Neural crest cell (in vitro differentiated cells): ENCODE data around the gene SLC9A9. TPM values are rescaled to one million over a fixed set of nuclear protein-coding genes. Genes with fewer than 3 reads are reported as not detected.

Experiments used
- DNase-seq: peaks from one replicate; pipeline ENCODE4 v3.0.0; 2021; ENCODE audit warnings: low read depth, mixed read lengths, low spot score
- H3K27ac Mint-ChIP-seq: one replicate; pipeline ENCODE4 v1.8.0; 2021; ENCODE audit warnings: mild to moderate bottlenecking, mixed read lengths; ENCODE audit not compliant: unreplicated experiment
- H3K27me3 Mint-ChIP-seq: 2 replicates; pipeline ENCODE4 v1.8.0; 2021; ENCODE audit warnings: low read depth, mild to moderate bottlenecking, mixed read lengths
- H3K36me3 Mint-ChIP-seq: 2 replicates; pipeline ENCODE4 v1.8.0; 2021; ENCODE audit warnings: low read depth, mild to moderate bottlenecking, mixed read lengths
- H3K4me1 Mint-ChIP-seq: 2 replicates; pipeline ENCODE4 v1.8.0; 2021; ENCODE audit warnings: mixed read lengths
- H3K4me3 Mint-ChIP-seq: one replicate; pipeline ENCODE4 v1.8.0; 2021; ENCODE audit warnings: mild to moderate bottlenecking, mixed read lengths
- H3K9me3 Mint-ChIP-seq: 2 replicates; pipeline ENCODE4 v1.8.0; 2021; ENCODE audit warnings: mixed read lengths
- total RNA-seq: library from RNA; stranded (reverse); gene quantifications from 2 replicates; pipeline ENCODE4 v1.2.1, GENCODE V29; 2021
- TF ChIP-seq, protein P1 (sequence below): fragments of 200-600 bp; sonication (generic); conservative IDR thresholded peaks from 2 replicates; pipeline ENCODE4 v1.5.0; 2021; ENCODE audit warnings: antibody characterized with exemption, mild to moderate bottlenecking

SLC9A9 gene
- total RNA-seq, 1 donor from 2014 or later: 0.56 TPM

DNA sequence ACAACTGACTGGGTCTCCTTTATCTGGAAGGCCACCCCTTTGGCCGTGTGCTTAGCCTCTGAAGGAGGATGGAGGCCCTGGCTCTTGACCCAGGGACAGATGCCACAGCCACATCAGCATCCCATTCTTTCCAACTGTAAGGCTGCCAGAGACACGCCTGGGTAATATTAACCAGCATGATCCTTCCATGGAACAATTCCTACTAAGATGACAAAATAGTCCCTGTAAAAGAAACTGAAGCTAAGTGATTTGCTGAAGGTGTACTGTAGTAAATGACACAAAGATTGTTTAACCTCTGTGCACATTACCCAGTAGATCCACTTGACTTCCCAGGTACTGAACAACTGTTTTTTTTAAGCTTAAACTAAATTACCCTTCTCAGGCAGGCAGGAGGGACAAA lies 352.7 kb downstream of the SLC9A9 start:
- Mint-ChIP-seq H3K27ac (no peak overlapping the region), H3K27me3 (no peaks in the 10 kb centered on the region), H3K4me3 (no peak overlapping the region), H3K9me3 (no peaks in the 10 kb centered on the region), H3K36me3 (no peaks in the 10 kb centered on the region), H3K4me1 (no peaks in the 10 kb centered on the region)
- no peak for DNase-seq
- TF ChIP-seq, protein P1, sequence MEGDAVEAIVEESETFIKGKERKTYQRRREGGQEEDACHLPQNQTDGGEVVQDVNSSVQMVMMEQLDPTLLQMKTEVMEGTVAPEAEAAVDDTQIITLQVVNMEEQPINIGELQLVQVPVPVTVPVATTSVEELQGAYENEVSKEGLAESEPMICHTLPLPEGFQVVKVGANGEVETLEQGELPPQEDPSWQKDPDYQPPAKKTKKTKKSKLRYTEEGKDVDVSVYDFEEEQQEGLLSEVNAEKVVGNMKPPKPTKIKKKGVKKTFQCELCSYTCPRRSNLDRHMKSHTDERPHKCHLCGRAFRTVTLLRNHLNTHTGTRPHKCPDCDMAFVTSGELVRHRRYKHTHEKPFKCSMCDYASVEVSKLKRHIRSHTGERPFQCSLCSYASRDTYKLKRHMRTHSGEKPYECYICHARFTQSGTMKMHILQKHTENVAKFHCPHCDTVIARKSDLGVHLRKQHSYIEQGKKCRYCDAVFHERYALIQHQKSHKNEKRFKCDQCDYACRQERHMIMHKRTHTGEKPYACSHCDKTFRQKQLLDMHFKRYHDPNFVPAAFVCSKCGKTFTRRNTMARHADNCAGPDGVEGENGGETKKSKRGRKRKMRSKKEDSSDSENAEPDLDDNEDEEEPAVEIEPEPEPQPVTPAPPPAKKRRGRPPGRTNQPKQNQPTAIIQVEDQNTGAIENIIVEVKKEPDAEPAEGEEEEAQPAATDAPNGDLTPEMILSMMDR: no peak

DNA sequence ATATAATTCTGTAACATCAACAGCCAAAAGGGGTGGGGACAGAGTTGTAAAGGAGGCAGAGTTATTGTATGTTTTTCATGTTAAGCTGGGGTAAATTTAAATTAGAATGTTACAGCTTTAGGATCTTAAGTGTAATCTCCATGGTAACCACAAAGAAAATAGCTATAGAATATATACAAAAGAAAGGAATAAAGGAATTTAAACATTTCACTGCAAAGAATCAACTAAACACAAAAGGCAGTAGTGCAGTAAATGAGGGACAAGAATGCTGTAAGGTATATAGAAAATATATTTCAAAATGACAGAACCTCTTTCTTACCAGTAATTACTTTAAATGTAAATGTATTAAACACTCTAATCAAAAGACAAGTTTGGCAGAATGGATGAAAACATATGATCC lies 361.7 kb downstream of the SLC9A9 start:
- H3K4me1 Mint-ChIP-seq: peaks cover 11% of the 10 kb centered on the region
- no peaks in the 10 kb centered on the region for H3K9me3 Mint-ChIP-seq
- no peak overlapping the region for H3K4me3 Mint-ChIP-seq
- H3K27ac Mint-ChIP-seq: no peak overlapping the region
- no peak for DNase-seq
- H3K36me3 Mint-ChIP-seq: no peaks in the 10 kb centered on the region
- H3K27me3 Mint-ChIP-seq: no peaks in the 10 kb centered on the region
- TF ChIP-seq, protein P1: no peak

DNA sequence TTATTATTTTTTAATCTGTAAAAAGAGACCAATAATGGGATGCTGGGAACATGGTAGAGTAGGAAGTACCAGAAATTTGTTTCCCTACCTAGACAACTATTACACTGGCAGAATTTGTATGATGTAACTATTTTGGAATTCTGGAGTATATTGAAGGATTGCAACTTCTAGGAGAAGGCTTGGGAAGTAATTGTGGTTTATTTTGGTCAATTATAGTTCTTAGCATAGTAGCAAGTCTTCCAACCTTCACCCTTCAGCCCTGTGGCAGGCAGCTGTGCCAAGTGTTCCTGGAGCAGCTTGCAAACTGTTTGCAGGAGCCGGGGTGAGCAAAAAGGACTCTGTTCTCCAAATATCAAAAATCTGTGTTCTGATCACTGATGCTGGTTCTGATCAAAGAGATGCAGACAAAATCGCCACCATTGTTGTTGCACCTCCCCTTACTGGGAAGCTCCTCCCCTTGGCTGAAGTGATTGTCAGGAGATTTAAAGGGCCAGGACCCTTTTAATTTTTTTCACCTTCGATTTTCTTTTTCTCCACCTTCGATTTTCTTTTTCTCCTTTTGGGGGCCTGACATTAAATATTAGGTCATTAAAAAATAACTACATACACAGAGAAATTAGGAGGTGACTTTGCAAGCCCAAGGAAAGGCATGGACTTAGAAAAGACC lies 363.3 kb downstream of the SLC9A9 start:
- Mint-ChIP-seq H3K27ac (no peak overlapping the region), H3K4me1 (peaks cover 11% of the 10 kb centered on the region), H3K36me3 (no peaks in the 10 kb centered on the region), H3K9me3 (no peaks in the 10 kb centered on the region), H3K4me3 (no peak overlapping the region), H3K27me3 (no peaks in the 10 kb centered on the region)
- TF ChIP-seq, protein P1: no peak
- no peak for DNase-seq

DNA sequence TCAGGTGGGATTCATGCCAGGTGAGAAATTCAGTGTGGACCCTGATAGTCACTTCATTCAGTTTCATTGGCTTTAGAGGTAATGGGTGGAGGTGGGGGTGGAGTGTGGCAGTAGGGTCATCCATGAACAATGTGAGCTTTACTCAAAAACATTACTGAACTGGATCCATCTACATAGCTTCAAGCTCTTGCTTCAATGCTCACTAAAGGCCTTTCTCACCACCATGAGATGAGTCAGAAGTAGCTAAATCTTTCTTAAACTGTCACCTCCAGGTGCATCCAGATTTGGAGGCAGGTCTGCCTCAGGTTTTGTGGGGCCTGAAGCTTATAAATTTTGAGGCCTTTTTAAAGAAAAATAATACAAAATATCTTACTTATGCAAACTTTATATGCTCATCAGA lies 365.1 kb downstream of the SLC9A9 start:
- Mint-ChIP-seq H3K4me3 (no peak overlapping the region), H3K27ac (no peak overlapping the region), H3K4me1 (peaks cover 11% of the 10 kb centered on the region), H3K36me3 (no peaks in the 10 kb centered on the region), H3K27me3 (no peaks in the 10 kb centered on the region), H3K9me3 (no peaks in the 10 kb centered on the region)
- TF ChIP-seq, protein P1: no peak
- no peak for DNase-seq

DNA sequence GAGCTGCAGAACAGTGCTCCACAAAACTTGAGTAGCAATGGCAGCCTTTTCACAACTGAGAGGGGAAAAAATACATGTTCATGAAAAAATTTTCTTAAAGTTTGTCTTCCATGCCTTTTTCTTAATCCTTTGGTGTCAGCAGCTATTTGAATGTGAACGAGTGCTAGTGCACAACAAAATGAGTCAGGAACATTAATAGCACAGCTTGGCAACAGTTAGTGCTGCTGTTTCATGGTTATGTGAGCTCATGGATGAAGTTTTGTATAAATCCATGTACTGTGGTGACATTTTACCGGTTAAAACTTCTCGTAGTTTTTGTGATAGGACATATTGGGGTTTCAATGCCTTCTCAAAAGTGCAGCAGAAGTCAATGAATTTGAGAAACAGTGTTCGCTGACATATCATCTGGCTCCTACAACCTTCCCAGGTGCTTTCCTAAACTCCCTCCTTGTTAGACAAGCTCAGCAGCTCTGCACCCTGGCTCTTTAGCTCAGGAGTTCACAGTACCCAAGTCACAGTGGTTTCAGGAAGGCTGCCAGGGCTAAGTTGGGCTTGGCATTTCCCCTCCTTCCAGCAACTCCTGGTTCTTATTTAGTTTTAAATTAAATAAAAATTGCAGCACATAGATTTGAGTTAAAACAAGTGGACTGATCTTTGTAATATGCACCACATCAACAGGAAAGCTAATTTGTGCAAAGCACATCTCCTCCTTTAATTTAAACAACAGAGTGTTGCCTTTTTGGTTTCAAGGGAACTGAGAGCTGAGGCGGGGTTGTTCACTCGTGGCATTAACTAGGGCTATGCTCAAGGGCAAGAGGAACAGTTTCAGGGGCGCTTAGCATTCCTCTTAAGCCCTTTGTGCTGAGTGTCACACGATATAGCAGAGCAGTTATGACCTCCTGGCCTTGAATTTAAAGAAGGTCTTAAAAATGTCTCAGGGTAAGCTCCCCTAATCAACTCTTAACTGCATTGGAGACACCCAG lies 365.9 kb downstream of the SLC9A9 start:
- H3K9me3 Mint-ChIP-seq: no peaks in the 10 kb centered on the region
- peaks cover 11% of the 10 kb centered on the region for H3K4me1 Mint-ChIP-seq
- H3K27me3 Mint-ChIP-seq: no peaks in the 10 kb centered on the region
- no peaks in the 10 kb centered on the region for H3K36me3 Mint-ChIP-seq
- H3K4me3 Mint-ChIP-seq: no peak overlapping the region
- TF ChIP-seq, protein P1: no peak
- no peak overlapping the region for H3K27ac Mint-ChIP-seq
- no peak for DNase-seq
